Glutamatergic neuron (in vitro differentiated cells): ENCODE data around the gene ADGRG6. TPM values are rescaled to one million over a fixed set of nuclear protein-coding genes. Genes with fewer than 3 reads are reported as not detected.

Source experiments
- DNase-seq: peaks from one replicate; pipeline ENCODE4 v3.0.0; 2022
- H3K27ac Mint-ChIP-seq: one replicate; pipeline ENCODE4 v1.8.0; 2020; ENCODE audit warnings: mild to moderate bottlenecking, mixed read lengths, inconsistent platforms; ENCODE audit not compliant: unreplicated experiment
- H3K27me3 Mint-ChIP-seq: one replicate; pipeline ENCODE4 v1.8.0; 2020; ENCODE audit warnings: mild to moderate bottlenecking, moderate library complexity, mixed read lengths, inconsistent platforms; ENCODE audit not compliant: unreplicated experiment
- H3K36me3 Mint-ChIP-seq: one replicate; pipeline ENCODE4 v1.8.0; 2020; ENCODE audit warnings: mild to moderate bottlenecking, mixed read lengths, inconsistent platforms; ENCODE audit not compliant: unreplicated experiment
- H3K4me1 Mint-ChIP-seq: one replicate; pipeline ENCODE4 v1.8.0; 2020; ENCODE audit warnings: mild to moderate bottlenecking, low read depth, mixed read lengths, inconsistent platforms; ENCODE audit not compliant: unreplicated experiment
- H3K4me3 Mint-ChIP-seq: one replicate; pipeline ENCODE4 v1.8.0; 2020; ENCODE audit warnings: mild to moderate bottlenecking, mixed read lengths, inconsistent platforms; ENCODE audit not compliant: unreplicated experiment
- H3K9me3 Mint-ChIP-seq: one replicate; pipeline ENCODE4 v1.8.0; 2020; ENCODE audit warnings: mild to moderate bottlenecking, moderate library complexity, mixed read lengths, inconsistent platforms; ENCODE audit not compliant: unreplicated experiment
- CTCF ChIP-seq: fragments of 200-600 bp; sonication (generic); IDR thresholded peaks from one replicate; pipeline ENCODE4 v1.5.0; 2021; ENCODE audit not compliant: partially characterized antibody, unreplicated experiment
- total RNA-seq: library from RNA; stranded (reverse); fragmentation: NEBNext Ultra II Directional; extraction: Animal tissue kit (Norgen Biotek cat#: 25700); gene quantifications from one replicate; pipeline ENCODE4 v1.2.1, GENCODE V29; 2021; ENCODE audit not compliant: unreplicated experiment

ADGRG6 gene
- total RNA-seq, 1 donor from 2014 or later, result not detected

- peaks cover 2% of the 10 kb centered on the region for H3K27me3 Mint-ChIP-seq
- no peak overlapping the region for H3K4me3 Mint-ChIP-seq
- no peak for TF ChIP-seq CTCF
- H3K27ac Mint-ChIP-seq, result no peak overlapping the region
- no peak for DNase-seq
- no peaks in the 10 kb centered on the region for H3K4me1 Mint-ChIP-seq
- H3K9me3 Mint-ChIP-seq, result no peaks in the 10 kb centered on the region
- no peaks in the 10 kb centered on the region for H3K36me3 Mint-ChIP-seq
Measured at GRCh38 chr6:142294679-142295078, 7.1 kb upstream of the ADGRG6 start.

- peaks cover 2% of the 10 kb centered on the region for H3K27me3 Mint-ChIP-seq
- no peak overlapping the region for H3K4me3 Mint-ChIP-seq
- H3K27ac Mint-ChIP-seq, result no peak overlapping the region
- TF ChIP-seq CTCF, result no peak
- H3K4me1 Mint-ChIP-seq, result no peaks in the 10 kb centered on the region
- no peaks in the 10 kb centered on the region for H3K9me3 Mint-ChIP-seq
- no peaks in the 10 kb centered on the region for H3K36me3 Mint-ChIP-seq
- DNase-seq, result no peak
Measured at GRCh38 chr6:142296975-142297604, 4.7 kb upstream of the ADGRG6 start.

GRCh38 chr6:142297605-142297995, 4.2 kb upstream of the ADGRG6 start:
- H3K27ac Mint-ChIP-seq, result no peak overlapping the region
- H3K9me3 Mint-ChIP-seq, result no peaks in the 10 kb centered on the region
- H3K36me3 Mint-ChIP-seq, result no peaks in the 10 kb centered on the region
- H3K4me3 Mint-ChIP-seq, result no peak overlapping the region
- no peak for TF ChIP-seq CTCF
- no peak for DNase-seq
- no peaks in the 10 kb centered on the region for H3K4me1 Mint-ChIP-seq
- H3K27me3 Mint-ChIP-seq, result peaks cover 3% of the 10 kb centered on the region

- no peak for TF ChIP-seq CTCF
- H3K9me3 Mint-ChIP-seq, result no peaks in the 10 kb centered on the region
- DNase-seq, result no peak
- no peak overlapping the region for H3K27ac Mint-ChIP-seq
- H3K4me1 Mint-ChIP-seq, result no peaks in the 10 kb centered on the region
- H3K4me3 Mint-ChIP-seq, result no peak overlapping the region
- peaks cover 6% of the 10 kb centered on the region for H3K27me3 Mint-ChIP-seq
- H3K36me3 Mint-ChIP-seq, result no peaks in the 10 kb centered on the region
Measured at GRCh38 chr6:142297996-142298753, 3.6 kb upstream of the ADGRG6 start.

- H3K4me1 Mint-ChIP-seq, result no peaks in the 10 kb centered on the region
- H3K27ac Mint-ChIP-seq, result no peak overlapping the region
- H3K9me3 Mint-ChIP-seq, result no peaks in the 10 kb centered on the region
- DNase-seq, result no peak
- peaks cover 6% of the 10 kb centered on the region for H3K27me3 Mint-ChIP-seq
- no peak for TF ChIP-seq CTCF
- H3K4me3 Mint-ChIP-seq, result no peak overlapping the region
- H3K36me3 Mint-ChIP-seq, result no peaks in the 10 kb centered on the region
Measured at GRCh38 chr6:142300302-142300701, 1.5 kb upstream of the ADGRG6 start.
